ENCODE data around the gene EFTUD2.

GRCh38 chr17:44906763-44907728, 7.8 kb upstream of the EFTUD2 start:
- TF ChIP-seq CTCF (IDR thresholded peaks at IDR 0.05) (no peak), POLR2A (IDR thresholded peaks at IDR 0.05) (no peak)

Data from stomach (tissue), 4 donors.